ENCODE measurements around the gene IQCK. TPM values are rescaled to one million over a fixed set of nuclear protein-coding genes. Genes with fewer than 3 reads are reported as not detected.

The IQCK gene
- total and polyA plus RNA-seq, 8 donors, result 3.5 to 100.0 (median 13.6) TPM

DNA sequence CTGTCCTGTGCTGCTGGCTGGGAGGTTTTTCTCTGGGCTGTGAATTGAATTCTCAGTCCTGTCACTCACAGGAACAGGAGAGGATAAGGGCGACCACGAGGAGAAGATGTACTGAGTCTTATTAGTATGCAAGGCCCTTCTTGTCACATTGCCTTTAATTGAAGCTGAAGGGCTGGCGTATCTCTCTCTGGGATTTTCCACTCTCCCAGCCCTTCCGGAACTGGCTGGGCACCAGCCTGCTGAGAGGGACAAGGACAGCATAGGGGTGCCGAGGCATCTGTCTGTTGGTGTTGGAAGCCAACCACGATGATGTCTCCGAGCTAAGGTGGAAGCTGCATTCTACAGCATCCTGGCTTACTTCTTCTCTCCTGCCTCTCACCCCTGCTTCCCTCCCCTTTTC, 133.4 kb downstream of the IQCK start:
- WGBS, 5 donors, result 68 to 79% (median 74%) methylated on average over 7 of the region's 7 CpGs
- Histone ChIP-seq H3K27ac (no peak overlapping the region), H3K4me1 (no peaks in the 10 kb centered on the region), H3K36me3 (peaks cover 0 to 4% (median 1%) of the 10 kb centered on the region in 4 donors), H3K9me3 (no peaks in the 10 kb centered on the region), H3K27me3 (no peaks in the 10 kb centered on the region), H3K4me3 (no peak overlapping the region)
- intact Hi-C loops (cut with DNase I; ENCODE audit: low total_unique reads), result no loop called here
- no peak for DNase-seq
- TF ChIP-seq EP300 (IDR thresholded peaks at IDR 0.05), result no peak
- no peak for TF ChIP-seq POLR2A (IDR thresholded peaks at IDR 0.05)
- TF ChIP-seq, protein P1, sequence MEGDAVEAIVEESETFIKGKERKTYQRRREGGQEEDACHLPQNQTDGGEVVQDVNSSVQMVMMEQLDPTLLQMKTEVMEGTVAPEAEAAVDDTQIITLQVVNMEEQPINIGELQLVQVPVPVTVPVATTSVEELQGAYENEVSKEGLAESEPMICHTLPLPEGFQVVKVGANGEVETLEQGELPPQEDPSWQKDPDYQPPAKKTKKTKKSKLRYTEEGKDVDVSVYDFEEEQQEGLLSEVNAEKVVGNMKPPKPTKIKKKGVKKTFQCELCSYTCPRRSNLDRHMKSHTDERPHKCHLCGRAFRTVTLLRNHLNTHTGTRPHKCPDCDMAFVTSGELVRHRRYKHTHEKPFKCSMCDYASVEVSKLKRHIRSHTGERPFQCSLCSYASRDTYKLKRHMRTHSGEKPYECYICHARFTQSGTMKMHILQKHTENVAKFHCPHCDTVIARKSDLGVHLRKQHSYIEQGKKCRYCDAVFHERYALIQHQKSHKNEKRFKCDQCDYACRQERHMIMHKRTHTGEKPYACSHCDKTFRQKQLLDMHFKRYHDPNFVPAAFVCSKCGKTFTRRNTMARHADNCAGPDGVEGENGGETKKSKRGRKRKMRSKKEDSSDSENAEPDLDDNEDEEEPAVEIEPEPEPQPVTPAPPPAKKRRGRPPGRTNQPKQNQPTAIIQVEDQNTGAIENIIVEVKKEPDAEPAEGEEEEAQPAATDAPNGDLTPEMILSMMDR (IDR thresholded peaks at IDR 0.05), result no peak
- no peak for TF ChIP-seq POLR2AphosphoS5 (IDR thresholded peaks at IDR 0.05)

DNA sequence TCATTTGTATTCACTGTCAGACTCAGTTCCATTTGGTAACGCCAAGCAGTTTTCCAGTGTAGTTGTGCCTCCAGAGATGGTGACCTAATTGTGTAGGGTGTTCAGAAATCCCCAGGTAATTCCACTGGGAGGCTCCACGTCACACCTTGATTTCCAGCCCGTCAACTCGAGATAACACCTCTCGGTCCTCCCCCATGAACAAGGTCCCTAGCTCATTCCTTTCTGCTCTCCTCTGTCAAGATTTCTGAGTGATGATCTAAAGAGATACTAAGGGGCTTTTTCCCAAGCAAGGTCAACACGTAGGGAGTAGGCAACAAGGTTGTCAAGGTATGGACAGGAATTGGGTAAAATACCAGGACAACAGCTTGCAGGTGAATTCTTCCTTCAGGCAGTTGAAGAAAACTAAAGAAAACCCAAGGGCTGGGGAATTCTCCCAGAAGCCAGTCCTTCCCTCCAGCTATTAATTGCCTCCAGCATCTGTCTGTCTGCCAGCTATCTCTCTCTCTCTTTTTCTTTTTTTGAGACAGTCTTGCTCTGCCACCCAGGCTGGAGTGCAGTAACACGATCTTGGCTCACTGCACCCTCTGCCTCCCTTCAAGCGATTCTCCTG, 135.2 kb downstream of the IQCK start:
- intact Hi-C loops (cut with DNase I; ENCODE audit: low total_unique reads), result no loop called here
- H3K4me1 ChIP-seq, result no peaks in the 10 kb centered on the region
- WGBS, 5 donors, result 47 to 69% (median 59%) methylated on average over 8 of the region's 8 CpGs
- TF ChIP-seq POLR2A (IDR thresholded peaks at IDR 0.05) (no peak), EP300 (IDR thresholded peaks at IDR 0.05) (no peak)
- TF ChIP-seq, protein P1 (IDR thresholded peaks at IDR 0.05), result no peak
- no peaks in the 10 kb centered on the region for H3K9me3 ChIP-seq
- H3K4me3 ChIP-seq, result no peak overlapping the region
- H3K36me3 ChIP-seq, result peaks cover 0 to 21% (median 11%) of the 10 kb centered on the region in 4 donors
- DNase-seq, result no peak
- no peak overlapping the region for H3K27ac ChIP-seq
- H3K27me3 ChIP-seq, result no peaks in the 10 kb centered on the region

DNA sequence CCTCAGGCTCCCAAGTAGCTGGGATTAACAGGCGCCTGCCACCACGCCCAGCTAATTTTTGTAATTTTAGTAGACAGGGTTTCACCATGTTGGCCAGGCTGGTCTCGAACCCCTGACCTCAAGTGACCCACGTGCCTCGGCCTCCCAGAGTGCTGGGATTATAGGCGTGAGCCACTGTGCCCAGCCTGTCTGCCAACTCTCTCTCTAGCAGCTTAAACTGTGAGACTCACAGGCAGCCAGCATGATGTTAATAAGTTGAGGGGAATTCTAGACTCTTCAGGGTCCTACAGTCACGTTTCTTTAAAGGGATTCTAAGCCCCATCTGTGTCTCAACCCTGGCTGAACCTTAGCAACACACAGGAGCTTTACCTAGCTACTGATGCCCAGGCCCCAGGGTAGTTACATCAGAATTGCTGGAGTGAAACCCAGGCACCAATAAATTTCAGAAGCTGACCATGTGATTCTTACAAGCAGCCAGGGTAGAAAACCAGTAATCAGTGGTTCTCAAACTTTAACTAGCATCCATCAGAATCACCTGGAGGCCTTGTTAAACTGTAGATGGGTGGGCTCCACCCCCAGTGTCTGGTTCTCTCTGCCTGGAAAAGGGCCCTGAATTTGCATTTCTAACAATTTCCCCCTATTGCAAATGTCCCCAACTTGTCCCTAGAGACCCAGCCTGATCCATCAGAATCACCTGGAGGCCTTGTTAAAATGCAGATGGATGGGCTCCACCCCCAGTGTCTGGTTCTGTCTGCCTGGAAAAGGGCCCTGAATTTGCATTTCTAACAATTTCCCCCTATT, 135.9 kb downstream of the IQCK start:
- H3K27ac ChIP-seq, result no peak overlapping the region
- TF ChIP-seq POLR2AphosphoS5 (IDR thresholded peaks at IDR 0.05) (no peak), POLR2A (IDR thresholded peaks at IDR 0.05) (no peak), EP300 (IDR thresholded peaks at IDR 0.05) (no peak)
- TF ChIP-seq, protein P1 (IDR thresholded peaks at IDR 0.05), result no peak
- no peak for DNase-seq

DNA sequence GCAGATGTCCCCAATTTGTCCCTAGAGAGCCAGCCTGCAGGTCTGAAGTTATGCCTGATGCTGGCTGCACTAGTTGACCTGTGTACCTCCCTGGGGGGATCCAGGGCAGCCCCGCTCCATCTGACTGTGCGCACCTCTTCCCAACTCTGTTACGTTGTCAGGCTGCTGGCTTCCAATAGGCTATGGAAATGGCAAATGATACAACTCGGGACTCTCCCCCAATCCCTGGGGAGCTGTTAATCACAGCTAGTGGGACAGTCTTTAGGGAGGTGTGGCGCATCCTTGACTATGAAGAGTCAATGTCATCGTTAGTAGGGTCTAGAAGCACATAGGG, 136.4 kb downstream of the IQCK start:
- TF ChIP-seq, protein P1 (IDR thresholded peaks at IDR 0.05), result no peak
- TF ChIP-seq EP300 (IDR thresholded peaks at IDR 0.05) (no peak), POLR2A (IDR thresholded peaks at IDR 0.05) (no peak), POLR2AphosphoS5 (IDR thresholded peaks at IDR 0.05) (no peak)
- H3K27ac ChIP-seq, result no peak overlapping the region

More for the DNA sequence above, 135.9 kb downstream of the IQCK start:
- intact Hi-C loops (cut with DNase I; ENCODE audit: low total_unique reads), result no loop called here
- WGBS, 5 donors, result 35 to 57% (median 53%) methylated on average over 7 of the region's 7 CpGs
- Histone ChIP-seq H3K36me3 (peaks cover 5 to 28% (median 18%) of the 10 kb centered on the region in 4 donors), H3K4me3 (no peak overlapping the region), H3K9me3 (no peaks in the 10 kb centered on the region), H3K4me1 (no peaks in the 10 kb centered on the region), H3K27me3 (no peaks in the 10 kb centered on the region)

More for the DNA sequence above, 136.4 kb downstream of the IQCK start:
- H3K27me3 ChIP-seq, result no peaks in the 10 kb centered on the region
- H3K4me1 ChIP-seq, result no peaks in the 10 kb centered on the region
- no peaks in the 10 kb centered on the region for H3K9me3 ChIP-seq
- intact Hi-C loops (cut with DNase I; ENCODE audit: low total_unique reads), result no loop called here
- 75 to 87% (median 85%) methylated on average over 6 of the region's 6 CpGs for WGBS, 5 donors
- no peak for DNase-seq
- no peak overlapping the region for H3K4me3 ChIP-seq
- peaks cover 9 to 33% (median 24%) of the 10 kb centered on the region in 4 donors for H3K36me3 ChIP-seq

Data from stomach (tissue), 9 donors.